A549 treated with AZD2906 at 1 μM for 4 hours (cell line): ENCODE data around the gene NDRG2. TPM values are rescaled to one million over a fixed set of nuclear protein-coding genes. Genes with fewer than 3 reads are reported as not detected.

Experiments
- total RNA-seq: library from RNA; stranded (reverse); fragments of 200-300 nt; extraction: Qiagen RNA extraction; gene quantifications from 5 replicates; pipeline ENCODE4 v1.2.3, GENCODE V29; 2022

The NDRG2 gene
- total RNA-seq = 2.5 to 3.8 TPM (median 2.6 TPM) in 5 replicates

GRCh38 chr14:21024585-21025370 is at the start of gene NDRG2:
Gene NDRG2 (minus strand): TSS chr14:21025061. CDS start chr14:21023315, 1,746 bp downstream.

GRCh38 chr14:21070083-21070609 is 45.3 kb upstream of the NDRG2 start, which contains the start of gene ARHGEF40:
Gene ARHGEF40 (plus strand): TSS chr14:21070304. CDS start chr14:21070397, 93 bp downstream.

GRCh38 chr14:21057803-21058675 is 33.2 kb upstream of the NDRG2 start, which contains the start of gene RNASE8:
Gene RNASE8 (plus strand): TSS chr14:21057822. CDS start chr14:21057893, 71 bp downstream.

GRCh38 chr14:21041676-21042433 is 17.0 kb upstream of the NDRG2 start, which contains the start of gene RNASE7:
Gene RNASE7 (plus strand): TSS chr14:21042362. CDS start chr14:21042993, 631 bp downstream.

GRCh38 chr14:21034707-21035106 is 9.8 kb upstream of the NDRG2 start, which contains the start of gene RNASE13:
Gene RNASE13 (minus strand): TSS chr14:21034807. CDS start chr14:21034288, 519 bp downstream.

GRCh38 chr14:21029917-21030316 is 5.1 kb upstream of the NDRG2 start, which contains the start of gene TPPP2:
Gene TPPP2 (plus strand): TSS chr14:21030217. CDS start chr14:21030582, 365 bp downstream.

GRCh38 chr14:20998674-20999366 is 26.0 kb downstream of the NDRG2 start, which contains the start of gene SLC39A2:
Gene SLC39A2 (plus strand): TSS chr14:20999293. CDS start chr14:20999447, 154 bp downstream.

GRCh38 chr14:20989787-20990600 is 34.9 kb downstream of the NDRG2 start, which contains the start of gene METTL17:
Gene METTL17 (plus strand): TSS chr14:20989980. CDS start chr14:20990003, 23 bp downstream.

Other genes starting within 250 kb of the NDRG2 start
- gene RNASE6, start 243.8 kb downstream of the NDRG2 start, total RNA-seq = not detected in 5 replicates
- gene RNASE1, start 222.2 kb downstream of the NDRG2 start, total RNA-seq = 0.10 to 0.36 TPM (median 0.18 TPM) in 4 of 5 replicates, not detected in the other
- gene RNASE3, start 133.7 kb downstream of the NDRG2 start, total RNA-seq = not detected in 5 replicates
- gene RNASE2, start 69.6 kb downstream of the NDRG2 start, total RNA-seq = not detected in 5 replicates
- 67.6 to 74.8 TPM (median 70.6 TPM) in 5 replicates for gene METTL17, start 35.1 kb downstream of the NDRG2 start, total RNA-seq
- 0.05 TPM in 1 of 5 replicates, not detected in the others for gene SLC39A2, start 25.8 kb downstream of the NDRG2 start, total RNA-seq
- not detected in 5 replicates for gene TPPP2, start 5.2 kb upstream of the NDRG2 start, total RNA-seq
- not detected in 5 replicates for gene RNASE13, start 9.7 kb upstream of the NDRG2 start, total RNA-seq
- gene RNASE7, start 17.3 kb upstream of the NDRG2 start, total RNA-seq = not detected in 5 replicates
- not detected in 5 replicates for gene RNASE8, start 32.8 kb upstream of the NDRG2 start, total RNA-seq
- 7.0 to 10.6 TPM (median 8.9 TPM) in 5 replicates for gene ARHGEF40, start 45.2 kb upstream of the NDRG2 start, total RNA-seq
- gene ZNF219, start 73.6 kb upstream of the NDRG2 start, total RNA-seq = 18.0 to 29.6 TPM (median 28.1 TPM) in 5 replicates
- gene TMEM253, start 76.0 kb upstream of the NDRG2 start, total RNA-seq = 0.44 to 1.1 TPM (median 0.65 TPM) in 5 replicates
- gene OR5AU1, start 131.0 kb upstream of the NDRG2 start, total RNA-seq = not detected in 5 replicates
- gene HNRNPC, start 244.4 kb upstream of the NDRG2 start, total RNA-seq = 730 to 1,057 TPM (median 765 TPM) in 5 replicates